LHCN-M2 (cell line): ENCODE results near the gene USB1. TPM values are rescaled to one million over a fixed set of nuclear protein-coding genes. Genes with fewer than 3 reads are reported as not detected.

Experiments used
- DNase-seq: peaks from one replicate; pipeline ENCODE4 v3.0.0-alpha.2; 2012; ENCODE audit warnings: low read depth
- total RNA-seq: library from RNA; depleted of rRNA; stranded (reverse); fragments of >200 nt; gene quantifications from 2 replicates; pipeline ENCODE4 v1.2.3, GENCODE V29; 2014

The USB1 gene
- total RNA-seq, 1 experiment from 2014 or later: 24.5 TPM

DNA sequence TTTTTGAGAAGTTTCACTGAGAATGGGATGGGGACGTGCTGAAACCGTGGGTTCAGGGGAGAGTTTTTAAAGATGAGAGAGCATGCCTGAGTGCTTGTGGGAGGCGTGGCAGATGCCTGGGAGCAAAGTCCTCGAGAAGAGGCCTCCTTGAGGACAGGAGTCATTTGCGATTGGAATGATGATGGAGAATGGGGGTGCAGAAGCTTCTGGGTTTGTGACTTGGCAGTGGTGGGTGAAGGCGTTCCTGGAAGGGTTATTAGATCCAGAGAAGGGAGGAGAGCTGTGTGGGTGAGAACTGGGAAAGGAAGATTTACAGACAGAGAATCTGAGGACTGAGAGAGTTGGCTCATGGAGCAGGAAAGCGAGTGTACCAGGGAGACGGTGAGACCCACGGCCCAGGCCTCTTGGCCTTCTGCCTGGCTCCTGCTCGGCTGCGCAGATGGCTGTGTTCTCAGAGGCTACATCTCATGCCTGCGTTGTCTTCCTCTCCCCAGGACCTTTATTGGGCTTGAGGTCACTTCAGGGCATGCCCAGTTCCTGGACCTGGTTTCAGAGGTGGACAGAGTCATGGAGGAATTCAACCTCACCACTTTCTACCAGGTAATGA is 15.7 kb downstream of the USB1 start:
- DNase-seq: no peak

DNA sequence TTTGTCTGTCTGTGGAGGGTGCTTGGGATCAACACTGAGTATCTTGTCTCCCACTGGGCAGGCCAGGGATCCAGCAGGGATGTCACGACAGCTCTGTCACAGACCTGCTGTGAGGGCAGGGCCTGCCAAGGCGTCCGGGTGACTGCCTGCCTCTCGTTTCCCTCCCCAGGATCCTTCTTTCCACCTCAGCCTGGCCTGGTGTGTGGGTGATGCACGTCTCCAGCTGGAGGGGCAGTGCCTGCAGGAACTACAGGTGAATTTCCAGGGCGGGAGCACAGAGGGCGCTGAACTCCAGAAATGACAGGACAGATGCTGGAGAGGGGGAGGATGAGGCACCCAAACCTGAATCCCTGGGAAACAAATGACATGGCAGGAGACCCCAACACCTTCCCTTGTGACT is 17.6 kb downstream of the USB1 start:
- no peak for DNase-seq

DNA sequence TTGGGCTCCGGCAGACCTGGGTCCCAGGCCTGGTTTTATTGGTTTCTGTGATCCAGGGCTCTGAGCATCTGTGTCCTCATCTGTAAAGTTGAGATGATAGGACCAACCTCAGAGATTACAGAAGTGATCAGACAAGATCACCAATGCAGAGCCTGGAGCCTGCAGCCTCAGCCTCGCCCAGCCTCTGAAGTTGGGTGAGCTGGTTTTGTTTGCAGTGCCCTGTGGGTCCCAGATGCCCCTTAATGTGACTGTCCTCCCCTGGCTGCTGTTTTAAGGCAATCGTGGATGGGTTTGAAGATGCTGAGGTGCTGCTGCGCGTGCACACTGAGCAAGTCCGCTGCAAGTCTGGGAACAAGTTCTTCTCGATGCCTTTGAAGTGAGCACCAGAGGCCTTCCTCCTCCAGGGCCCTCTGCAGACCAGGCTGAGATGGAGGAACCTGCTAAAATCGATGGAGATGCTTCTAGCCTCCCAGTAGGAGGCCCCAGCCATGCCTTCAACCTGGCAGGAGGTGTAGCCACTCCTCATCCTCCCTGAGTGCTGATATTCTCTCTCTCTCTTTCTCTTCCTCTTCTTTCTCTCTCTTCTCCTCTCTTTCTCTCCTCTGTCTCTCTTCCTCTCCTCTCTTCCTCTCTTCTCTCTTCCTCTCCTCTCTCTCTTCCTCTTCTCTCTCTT is 18.8 kb downstream of the USB1 start:
- DNase-seq: no peak

- DNase-seq: no peak
Measured at GRCh38 chr16:58020628-58021521, 19.7 kb downstream of the USB1 start.

- DNase-seq: peak; percentile 75
Measured at GRCh38 chr16:58021661-58022551, 20.7 kb downstream of the USB1 start.

DNA sequence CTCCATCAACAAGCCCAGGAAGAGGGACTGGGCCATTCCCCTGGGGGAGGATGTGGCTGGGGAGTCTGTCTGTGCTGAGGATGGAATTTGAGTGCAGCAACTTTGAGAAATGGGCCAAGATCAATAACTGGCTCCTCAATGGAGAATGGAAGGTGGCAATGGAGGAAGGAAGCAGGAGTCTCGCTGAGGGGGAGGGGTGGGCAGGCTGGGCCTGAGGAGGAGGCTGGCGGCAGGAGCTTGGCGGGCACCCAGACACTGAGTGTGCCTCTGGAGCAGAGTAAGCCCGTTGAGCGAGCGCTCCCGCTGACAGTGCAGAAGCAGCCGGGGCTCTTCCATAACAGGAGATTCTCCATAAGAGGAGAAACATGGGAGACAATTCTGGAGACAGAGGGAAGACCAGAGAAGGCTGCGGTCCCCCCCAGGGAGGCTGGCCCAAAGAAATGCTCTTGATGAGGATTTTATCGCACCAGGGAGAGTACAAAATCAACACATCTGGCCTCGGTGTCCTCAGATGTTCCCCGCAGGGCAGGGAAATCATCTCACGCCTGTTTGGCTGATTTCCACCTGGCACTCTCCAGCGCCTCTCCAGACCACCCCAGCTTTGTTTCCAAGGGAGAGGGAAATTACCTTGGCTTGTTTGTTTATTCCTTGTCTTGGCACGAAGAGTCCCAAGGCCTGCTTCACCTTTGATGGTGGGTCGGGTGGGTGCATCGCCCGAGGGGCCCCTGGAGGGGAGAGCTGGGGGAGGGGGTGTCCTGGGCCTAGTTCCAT is 21.6 kb downstream of the USB1 start:
- DNase-seq: peak; percentile 46

DNA sequence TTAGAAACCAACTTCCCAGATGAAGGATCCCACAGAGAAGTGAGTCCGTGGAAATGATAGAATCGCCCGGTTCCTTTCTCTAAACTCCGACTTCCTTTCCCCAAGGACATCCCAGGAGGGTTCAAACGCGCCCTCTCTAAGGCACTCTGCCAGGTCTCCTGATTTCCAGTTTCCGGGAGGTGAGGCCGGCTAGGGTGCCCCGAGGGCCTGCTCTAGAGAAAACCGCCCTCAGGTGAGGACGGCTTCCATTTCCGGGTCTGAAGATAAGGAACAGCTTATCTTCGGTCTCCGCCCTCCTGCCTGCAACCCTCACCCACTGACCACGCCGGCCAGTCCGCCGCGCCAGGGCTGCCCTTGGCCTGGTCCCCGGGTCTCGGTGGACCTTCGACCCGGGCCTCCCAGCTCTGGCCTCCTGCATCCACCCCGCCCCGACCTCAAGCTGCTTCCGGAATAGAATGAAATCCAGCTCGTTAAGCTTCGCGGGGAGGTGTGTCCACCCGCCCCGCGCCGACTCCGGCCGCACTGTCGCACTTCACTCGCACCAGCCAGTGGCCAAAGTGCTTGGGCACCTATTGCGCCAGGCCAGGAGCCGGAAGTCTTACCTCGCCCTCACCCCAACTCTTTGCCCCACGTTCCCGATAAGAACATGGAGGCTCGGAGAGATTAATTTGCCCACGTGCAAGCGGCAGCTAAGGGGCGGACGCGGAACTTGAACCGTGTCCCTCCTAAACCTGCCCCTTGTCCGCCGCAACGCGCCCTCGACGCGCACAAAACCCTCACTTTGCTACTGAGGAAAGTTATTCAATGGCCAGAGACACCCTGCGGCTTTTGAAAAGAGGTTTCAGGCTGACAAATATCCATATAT is 23.5 kb downstream of the USB1 start:
- no peak for DNase-seq

GRCh38 chr16:58025351-58026138 is 24.3 kb downstream of the USB1 start, which contains the start of gene MMP15:
Gene MMP15 (plus strand): TSS chr16:58025754. CDS start chr16:58026351, 597 bp downstream.
- peak; percentile 51 for DNase-seq

DNA sequence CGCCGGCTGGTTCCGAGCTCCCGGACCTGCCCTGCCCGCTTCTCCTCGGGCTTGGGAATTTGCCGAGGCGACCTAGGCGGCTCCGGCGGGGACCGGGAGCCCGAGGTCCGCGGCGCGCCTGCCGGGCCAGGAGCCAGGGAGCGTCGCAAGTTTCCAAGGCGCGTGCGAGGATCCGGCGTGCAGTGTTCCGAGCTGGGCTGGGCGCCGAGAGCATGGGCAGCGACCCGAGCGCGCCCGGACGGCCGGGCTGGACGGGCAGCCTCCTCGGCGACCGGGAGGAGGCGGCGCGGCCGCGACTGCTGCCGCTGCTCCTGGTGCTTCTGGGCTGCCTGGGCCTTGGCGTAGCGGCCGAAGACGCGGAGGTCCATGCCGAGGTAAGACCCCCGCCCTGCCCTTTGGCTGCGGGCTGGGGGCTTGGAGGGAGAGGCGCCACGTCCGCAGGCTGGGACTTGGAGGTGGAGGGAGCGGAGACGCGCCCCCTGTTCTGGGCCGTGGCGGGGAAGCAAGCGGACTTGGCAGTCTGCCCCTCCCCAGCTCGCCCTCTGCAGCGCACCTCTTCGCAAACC is 25.0 kb downstream of the USB1 start:
- peak; percentile 40 for DNase-seq

GRCh38 chr16:58026705-58027160 is 25.5 kb downstream of the USB1 start:
- no peak for DNase-seq

- no peak for DNase-seq
Measured at GRCh38 chr16:58027161-58027915, 26.1 kb downstream of the USB1 start.

- no peak for DNase-seq
Measured at GRCh38 chr16:58027916-58028455, 26.8 kb downstream of the USB1 start.

DNA sequence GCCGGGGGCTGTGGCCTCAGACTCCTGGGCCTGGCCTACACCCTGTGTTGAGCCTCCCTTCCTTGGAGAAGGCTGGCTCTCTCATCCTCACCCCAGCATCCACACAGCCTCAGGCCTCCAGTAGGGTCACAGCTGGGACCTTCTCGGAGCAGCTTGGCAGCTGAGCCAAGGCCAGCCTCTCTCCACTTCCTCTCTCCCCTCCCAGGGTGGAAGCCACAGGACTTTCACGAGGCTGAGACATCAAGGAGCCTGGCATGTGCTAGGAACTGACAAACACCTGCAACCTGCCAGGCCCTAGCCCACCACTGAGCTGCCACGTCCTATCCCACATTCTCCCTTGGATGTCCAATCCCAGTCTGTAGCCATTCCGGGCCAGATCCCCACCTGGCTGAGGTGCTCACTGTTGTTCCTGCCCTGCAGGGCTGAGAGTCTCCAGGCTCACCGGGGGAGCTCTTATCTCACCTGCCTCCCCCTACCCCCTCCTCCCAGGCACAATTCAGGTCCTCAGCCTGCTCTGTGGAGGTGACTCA is 27.4 kb downstream of the USB1 start:
- DNase-seq: no peak

DNA sequence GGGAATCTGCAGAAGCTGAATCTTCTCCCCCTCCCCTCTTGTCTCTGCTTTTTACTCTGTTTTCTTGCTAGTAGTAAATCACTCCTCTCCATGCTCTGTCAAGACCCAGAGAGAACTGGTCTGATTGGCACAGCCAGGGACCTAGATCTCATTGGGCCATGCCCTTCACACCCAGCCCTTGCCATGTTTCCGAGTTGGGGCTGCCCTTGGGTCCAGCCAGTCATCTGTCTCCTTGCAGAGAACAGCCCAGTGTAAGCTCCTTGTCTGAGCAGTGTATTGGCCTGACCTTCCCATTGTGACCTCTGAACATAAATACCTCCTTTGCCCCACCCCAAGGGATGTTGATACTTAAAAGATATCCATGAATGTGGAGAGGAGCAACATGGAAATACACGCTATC is 28.2 kb downstream of the USB1 start:
- no peak for DNase-seq

- no peak for DNase-seq
Measured at GRCh38 chr16:58030136-58030840, 29.1 kb downstream of the USB1 start.
